GM21576 (cell line): ENCODE measurements around the gene PNMA3.
"Not testable (repeated sequence)": the region's sequence is repeated elsewhere in the genome, so short reads cannot be mapped to it uniquely, and the experiment has no call there.

Source experiments
- ATAC-seq: cut with Tn5 transposase; IDR thresholded peaks from one replicate; pipeline ENCODE4 v1.9.1; 2021; ENCODE audit warnings: mild to moderate bottlenecking, moderate library complexity; ENCODE audit not compliant: unreplicated experiment

PNMA3 gene

DNA sequence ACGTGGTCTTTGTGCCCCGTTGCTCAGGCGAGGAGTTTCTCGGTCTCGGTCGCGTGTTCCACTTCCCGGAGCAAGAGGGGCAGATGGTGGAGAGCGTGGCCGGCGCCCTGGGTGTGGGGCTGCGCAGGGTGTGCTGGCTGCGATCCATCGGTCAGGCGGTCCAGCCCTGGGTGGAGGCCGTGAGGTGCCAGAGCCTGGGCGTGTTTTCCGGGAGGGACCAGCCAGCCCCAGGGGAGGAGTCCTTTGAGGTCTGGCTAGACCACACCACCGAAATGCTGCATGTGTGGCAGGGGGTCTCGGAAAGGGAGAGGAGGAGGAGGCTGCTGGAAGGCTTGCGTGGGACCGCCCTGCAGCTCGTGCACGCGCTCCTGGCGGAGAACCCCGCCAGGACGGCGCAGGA, 17.1 kb downstream of the PNMA3 start:
- ATAC-seq = not testable (repeated sequence)

DNA sequence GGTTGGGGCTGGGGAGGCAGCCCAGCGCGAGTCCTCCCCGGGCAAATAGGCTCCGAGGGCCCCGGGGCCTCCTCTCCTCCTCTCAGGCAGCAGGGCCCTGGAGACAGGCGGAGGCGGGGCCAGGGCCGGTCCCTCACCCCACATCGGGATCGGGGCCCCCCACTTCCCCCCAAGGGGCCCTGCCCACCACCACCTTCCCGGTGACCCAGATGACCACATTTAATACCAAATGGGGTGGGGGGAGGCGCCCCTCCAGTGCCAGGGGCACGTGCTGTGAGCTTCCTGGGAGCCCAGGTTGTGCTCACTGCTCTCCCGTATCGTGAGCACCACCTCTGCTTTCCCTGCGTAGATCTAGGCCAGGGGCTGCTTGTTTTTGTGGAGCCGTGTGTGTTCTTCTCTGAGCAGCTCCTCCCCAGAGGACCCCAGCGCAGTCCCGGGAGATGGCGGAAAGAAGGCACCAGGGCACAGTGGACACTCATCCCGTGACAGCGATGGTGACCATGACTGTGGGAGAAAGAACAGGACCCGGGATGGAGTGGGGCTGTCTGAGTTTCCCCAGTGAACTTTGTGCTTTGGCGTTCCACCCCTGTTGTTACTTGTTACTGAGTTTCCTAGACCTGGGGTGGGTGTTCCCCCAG, 18.1 kb downstream of the PNMA3 start:
- no peak for ATAC-seq

DNA sequence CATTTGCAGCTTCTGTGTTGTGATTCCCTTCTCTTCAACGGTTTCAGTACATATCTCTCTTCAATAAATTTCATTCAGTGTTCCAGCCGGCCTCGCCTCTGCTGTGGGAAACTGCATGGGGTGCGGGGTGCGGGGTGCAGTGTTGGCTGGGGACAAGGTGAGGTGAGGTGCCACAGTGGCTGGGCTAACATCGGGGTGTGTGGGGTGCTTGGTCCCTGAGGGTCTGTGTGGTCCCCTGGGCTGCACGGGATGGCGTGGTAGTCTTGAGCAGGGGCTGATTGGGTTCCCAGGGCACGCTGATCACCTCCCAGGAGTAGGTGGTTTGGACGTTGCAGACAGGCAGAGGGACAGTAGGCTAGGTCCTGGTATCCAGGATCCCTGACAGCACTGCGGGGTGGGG, 18.7 kb downstream of the PNMA3 start:
- no peak for ATAC-seq

DNA sequence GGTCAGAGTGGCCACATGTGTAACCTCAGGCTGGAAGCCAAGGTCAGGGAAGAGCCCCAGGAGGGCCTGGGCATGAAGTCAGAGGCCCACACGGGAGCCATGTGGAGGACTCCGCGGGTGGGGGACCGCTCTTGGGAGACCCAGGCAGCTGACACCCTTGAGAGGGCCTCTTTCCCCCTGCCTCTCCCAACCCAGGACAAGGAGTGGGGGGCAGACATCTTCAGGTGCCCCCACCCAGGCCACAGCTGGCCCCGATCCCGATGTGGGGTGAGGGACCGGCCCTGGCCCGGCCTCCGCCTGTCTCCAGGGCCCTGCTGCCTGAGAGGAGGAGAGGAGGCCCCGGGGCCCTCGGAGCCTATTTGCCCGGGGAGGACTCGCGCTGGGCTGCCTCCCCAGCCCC, 19.1 kb downstream of the PNMA3 start:
- ATAC-seq = no peak

DNA sequence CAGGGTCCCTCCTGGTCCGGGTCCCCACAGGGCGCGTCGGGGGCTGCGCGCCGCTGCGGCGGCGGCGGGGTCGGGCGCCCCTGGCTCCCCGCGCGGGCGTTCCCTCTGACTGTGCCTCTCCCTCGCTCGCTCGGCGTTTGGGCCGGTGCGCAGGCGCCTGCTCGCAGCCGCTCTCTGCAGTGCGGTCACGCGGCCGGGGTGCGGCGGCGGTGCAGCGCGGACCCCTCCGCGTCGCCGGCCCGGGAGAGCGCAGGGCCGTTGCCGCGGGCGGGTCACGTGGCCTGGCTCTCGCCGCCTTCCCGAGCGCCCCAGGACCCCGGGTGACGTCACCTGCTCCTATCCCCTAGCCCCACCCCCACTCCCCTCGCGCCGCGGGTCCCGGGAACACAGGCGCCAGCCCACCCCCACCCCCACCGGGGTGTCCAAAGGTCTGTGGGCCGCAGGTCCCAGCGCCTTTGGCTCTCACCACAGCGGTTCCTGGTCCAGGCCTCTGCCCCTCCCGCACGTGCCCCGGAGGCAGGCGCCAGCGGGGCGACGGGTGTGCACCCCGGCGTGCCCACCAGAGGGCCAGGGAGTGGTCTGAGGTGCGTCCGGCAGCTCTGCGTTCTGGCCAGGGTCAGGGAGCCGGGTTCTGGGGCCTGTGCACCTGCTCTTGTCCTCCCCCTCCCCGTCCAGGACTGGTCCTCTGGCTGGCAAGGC, 21.3 kb downstream of the PNMA3 start:
- not testable (repeated sequence) for ATAC-seq

DNA sequence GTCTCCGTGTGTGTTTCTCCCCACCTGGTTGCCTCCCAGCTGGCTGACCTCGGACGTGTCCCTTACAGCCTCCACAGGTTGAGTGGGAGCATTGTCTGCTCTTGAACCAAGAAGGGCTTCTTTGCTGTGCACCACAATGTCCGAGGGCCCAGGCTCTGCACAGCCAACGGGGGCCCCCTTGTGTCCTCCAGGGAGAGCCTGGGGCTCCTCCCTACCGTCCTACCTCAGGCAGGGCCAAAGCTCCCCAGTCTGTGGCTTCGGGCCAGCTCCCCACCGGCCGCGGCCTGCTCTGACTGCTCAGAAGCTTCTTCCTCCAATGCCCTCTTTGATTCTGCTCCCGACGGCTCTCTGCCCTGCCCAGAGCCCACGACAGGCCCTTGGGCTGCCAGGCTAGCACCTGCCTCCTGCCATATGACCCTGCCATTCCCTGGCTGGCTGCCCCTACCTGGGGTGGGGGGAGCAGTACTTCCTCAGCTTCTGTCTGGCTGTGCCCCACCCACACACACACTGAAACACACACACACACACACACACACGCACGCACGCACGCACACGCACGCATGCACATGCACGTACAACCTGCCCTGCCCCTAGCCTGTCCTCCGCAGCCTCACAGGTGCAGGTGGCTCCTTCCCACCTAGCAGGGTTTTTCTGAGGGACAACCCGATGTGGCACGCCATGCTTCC, 27.1 kb downstream of the PNMA3 start:
- ATAC-seq = not testable (repeated sequence)

DNA sequence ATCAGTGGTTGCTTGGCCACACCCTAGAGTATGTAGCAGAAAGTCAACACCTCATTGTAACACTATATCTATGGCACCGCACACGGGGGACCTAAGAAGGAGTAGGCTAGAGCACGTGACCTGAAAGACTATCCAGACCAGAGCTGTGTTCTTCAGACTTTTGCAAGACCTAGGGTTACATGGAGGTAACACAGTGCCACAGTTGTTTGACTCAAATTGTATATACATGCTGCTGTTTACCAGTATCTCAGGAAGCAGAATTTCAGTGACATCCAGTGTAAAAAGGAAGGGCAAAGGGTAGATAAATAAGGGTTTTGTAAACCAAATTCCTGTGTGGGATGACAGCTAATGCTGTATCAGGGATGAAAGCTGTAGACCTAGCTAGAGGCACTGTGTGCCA, 46.1 kb downstream of the PNMA3 start:
- no peak for ATAC-seq

DNA sequence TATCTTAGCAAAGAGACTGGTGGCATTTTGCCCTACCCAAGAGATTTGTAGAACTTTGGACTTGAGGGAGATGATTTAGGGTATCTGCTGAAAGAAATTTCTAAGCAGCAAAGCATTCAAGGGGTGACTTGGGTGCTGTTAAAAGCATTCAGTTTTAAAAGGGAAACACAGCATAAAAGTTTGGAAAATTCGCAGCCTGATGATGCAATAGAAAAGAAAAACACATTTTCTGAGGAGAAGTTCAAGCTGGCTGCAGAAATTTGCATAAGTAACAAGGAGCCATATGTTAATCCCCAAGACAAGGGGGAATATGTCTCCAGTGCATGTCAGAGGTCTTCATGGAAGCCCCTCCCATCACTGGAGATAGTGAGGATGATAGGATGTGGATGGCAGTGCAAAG, 48.7 kb downstream of the PNMA3 start:
- not testable (repeated sequence) for ATAC-seq

DNA sequence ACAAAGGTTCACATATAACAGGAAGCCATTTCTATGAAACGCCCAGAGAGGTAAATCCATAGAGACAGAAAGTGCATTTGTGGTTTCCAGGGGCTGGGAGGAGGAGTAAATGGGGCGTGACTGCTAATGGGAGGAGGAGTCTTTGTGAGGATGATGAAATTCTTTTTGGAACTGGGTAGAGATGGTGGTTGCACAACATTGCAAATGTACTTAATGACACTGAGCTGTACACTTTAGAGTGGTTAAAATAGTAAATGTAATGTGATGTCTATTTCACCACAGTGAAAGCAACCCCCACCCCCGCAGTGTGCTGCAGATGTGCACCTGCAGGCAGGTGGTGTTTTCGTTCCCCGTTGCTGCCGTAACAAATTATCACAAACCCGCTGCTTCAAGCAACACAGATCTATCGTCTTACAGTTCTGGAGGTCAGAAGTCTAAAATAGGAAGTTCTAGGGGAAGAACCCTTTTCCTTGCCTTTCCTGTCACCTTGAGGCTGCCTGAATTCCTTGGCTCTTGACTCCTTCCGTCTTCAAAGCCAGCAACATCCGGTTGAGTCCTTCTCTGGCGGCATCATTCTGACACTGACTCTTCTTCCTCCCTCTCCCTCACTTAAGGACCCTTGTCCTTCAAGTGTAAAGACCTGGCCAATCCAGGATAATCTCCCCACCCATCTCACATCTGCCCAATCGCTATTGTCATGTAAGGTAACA, 50.0 kb downstream of the PNMA3 start:
- peak; percentile 60 for ATAC-seq
